Liver (tissue), 9 donors: Measurements from ENCODE around the gene CACTIN. TPM values are rescaled to one million over a fixed set of nuclear protein-coding genes. Genes with fewer than 3 reads are reported as not detected.
A peak's percentile ranks its signal among the peaks of the same experiment; 100 is the strongest.

Source experiments
- DNase-seq: peaks from one replicate; pipeline ENCODE4 v3.0.0-alpha.2; 2017; ENCODE audit warnings: low spot score
- H3K27ac ChIP-seq, 2 donors: one replicate each; pipeline ENCODE4 v1.7.0; 2013; ENCODE audit warnings: inconsistent platforms in 2 of 2, low read length in 2 of 2, control low read depth in 1 of 2, low read depth in 1 of 2, mild to moderate bottlenecking in 1 of 2
- H3K27me3 ChIP-seq, 4 donors: one replicate each; pipeline versions ENCODE4 v1.6.1 to v1.7.0; 2013; ENCODE audit warnings: low read length in 3 of 4, inconsistent platforms in 1 of 4, mild to moderate bottlenecking in 1 of 4, moderate library complexity in 1 of 4; ENCODE audit not compliant: control insufficient read depth in 4 of 4, insufficient read depth in 4 of 4
- H3K36me3 ChIP-seq, 4 donors: one replicate each; pipeline versions ENCODE4 v1.6.1 to v1.7.0; 2013; ENCODE audit warnings: low read length in 3 of 4, mild to moderate bottlenecking in 3 of 4, low read depth in 1 of 4, moderate library complexity in 1 of 4; ENCODE audit not compliant: control insufficient read depth in 4 of 4, insufficient read depth in 3 of 4
- H3K4me1 ChIP-seq, 4 donors: one replicate each; pipeline versions ENCODE4 v1.6.1 to v1.7.0; 2013; ENCODE audit warnings: low read length in 3 of 4, mild to moderate bottlenecking in 3 of 4, moderate library complexity in 1 of 4; ENCODE audit not compliant: control insufficient read depth in 4 of 4, insufficient read depth in 4 of 4
- H3K4me3 ChIP-seq, 3 donors: one replicate each; pipeline versions ENCODE4 v1.6.1 to v1.7.0; 2013; ENCODE audit warnings: low read length in 3 of 3, control low read depth in 1 of 3, low read depth in 1 of 3, mild to moderate bottlenecking in 1 of 3
- H3K9ac ChIP-seq, 2 donors: one replicate each; pipeline ENCODE4 v1.7.0; 2013; ENCODE audit warnings: low read length in 2 of 2, mild to moderate bottlenecking in 2 of 2, moderate library complexity in 2 of 2, control low read depth in 1 of 2, low read depth in 1 of 2
- H3K9me3 ChIP-seq, 4 donors: one replicate each; pipeline versions ENCODE4 v1.6.1 to v1.7.0; 2013; ENCODE audit warnings: low read length in 3 of 4; ENCODE audit not compliant: control insufficient read depth in 4 of 4
- ATF3 ChIP-seq: IDR thresholded peaks from 2 replicates; pipeline ENCODE4 v1.6.1; 2016; ENCODE audit warnings: antibody characterized with exemption
- CTCF ChIP-seq: fragments of 150-350 bp; IDR thresholded peaks from 2 replicates; pipeline ENCODE4 v1.5.1; 2017; ENCODE audit warnings: improper control_type of control experiment, low read depth, low read length; ENCODE audit not compliant: missing input control
- EGR1 ChIP-seq, 2 donors: IDR thresholded peaks; 2 replicates each; pipeline ENCODE4 v1.6.1; 2016 to 2018; ENCODE audit warnings: antibody characterized with exemption in 2 of 2, low read depth in 2 of 2
- FOXA1 ChIP-seq: IDR thresholded peaks from 2 replicates; pipeline ENCODE4 v1.6.1; 2016; ENCODE audit warnings: antibody characterized with exemption
- FOXA2 ChIP-seq: IDR thresholded peaks from 2 replicates; pipeline ENCODE4 v1.6.1; 2016; ENCODE audit warnings: antibody characterized with exemption
- GABPA ChIP-seq, 2 donors: IDR thresholded peaks in 1 of 2; conservative IDR thresholded peaks in 1 of 2; 2 replicates each; pipeline ENCODE4 v1.6.1; 2016; ENCODE audit warnings: antibody characterized with exemption in 2 of 2, mild to moderate bottlenecking in 1 of 2, moderate library complexity in 1 of 2
- HNF4A ChIP-seq, 2 donors: conservative IDR thresholded peaks; 2 replicates each; pipeline ENCODE4 v1.6.1; 2016; ENCODE audit warnings: antibody characterized with exemption in 2 of 2, mild to moderate bottlenecking in 2 of 2
- HNF4G ChIP-seq: IDR thresholded peaks from 2 replicates; pipeline ENCODE4 v1.6.1; 2016; ENCODE audit warnings: antibody characterized with exemption
- JUND ChIP-seq, 2 donors: IDR thresholded peaks; 2 replicates each; pipeline ENCODE4 v1.6.1; 2016; ENCODE audit warnings: antibody characterized with exemption in 2 of 2
- MAX ChIP-seq: IDR thresholded peaks from 2 replicates; pipeline ENCODE4 v1.6.1; 2016; ENCODE audit warnings: antibody characterized with exemption
- NR2F2 ChIP-seq: IDR thresholded peaks from 2 replicates; pipeline ENCODE4 v1.6.1; 2016; ENCODE audit warnings: antibody characterized with exemption
- RAD21 ChIP-seq, 2 donors: IDR thresholded peaks; 2 replicates each; pipeline ENCODE4 v1.6.1; 2016; ENCODE audit warnings: antibody characterized with exemption in 2 of 2, mild to moderate bottlenecking in 2 of 2
- REST ChIP-seq: IDR thresholded peaks from 2 replicates; pipeline ENCODE4 v1.6.1; 2016; ENCODE audit warnings: antibody characterized with exemption, mild to moderate bottlenecking
- RXRA ChIP-seq, 2 donors: IDR thresholded peaks; 2 replicates each; pipeline ENCODE4 v1.6.1; 2017 to 2018; ENCODE audit warnings: antibody characterized with exemption in 2 of 2, mild to moderate bottlenecking in 1 of 2
- SP1 ChIP-seq: IDR thresholded peaks from 2 replicates; pipeline ENCODE4 v1.6.1; 2018; ENCODE audit warnings: antibody characterized with exemption, mild to moderate bottlenecking
- TAF1 ChIP-seq: conservative IDR thresholded peaks from 2 replicates; pipeline ENCODE4 v1.6.1; 2016; ENCODE audit warnings: antibody characterized with exemption, mild to moderate bottlenecking
- YY1 ChIP-seq: IDR thresholded peaks from 2 replicates; pipeline ENCODE4 v1.6.1; 2016; ENCODE audit warnings: antibody characterized with exemption, mild to moderate bottlenecking
- ZBTB33 ChIP-seq: IDR thresholded peaks from 2 replicates; pipeline ENCODE4 v1.6.1; 2016; ENCODE audit warnings: antibody characterized with exemption
- WGBS: extraction: QIAGEN DNeasy Blood & Tissue Kit; methylation state at CpG from one replicate; pipeline ENCODE4 v1.1.7; 2013; 5-methylcytosine and 5-hydroxymethylcytosine counted together
- polyA plus RNA-seq, 2 donors: library from polyadenylated mRNA; stranded (reverse) in 1 of 2; unstranded in 1 of 2; fragments of 200-250 nt in 1 of 2; fragments of >200 nt in 1 of 2; fragmentation: Nextera tagmentation in 1 of 2; extraction: Ambion mirVana in 1 of 2; gene quantifications; one replicate each; pipeline versions ENCODE4 v1.2.1 to v1.2.3, GENCODE V29; 2013 to 2015
- total RNA-seq, 2 donors: library from RNA; depleted of rRNA; stranded (reverse); fragments of >200 nt; gene quantifications; one replicate each; pipeline ENCODE4 v1.2.3, GENCODE V29; 2014
- donor health status: healthy.
- donor health status: healthy.
- donor health status: healthy.
- donor health status: healthy.
- donor health status: healthy.

The CACTIN gene
- 10 to 100 TPM; 12.7 to 13.2 TPM for total RNA-seq
- polyA plus RNA-seq = 1 to 10 TPM; 1.9 to 7.4 TPM

GRCh38 chr19:3626473-3627350 lies at the start of gene CACTIN:
Gene CACTIN, minus strand, starts transcription at chr19:3626790. Its CDS starts 28 bp downstream, at chr19:3626762.
- Histone ChIP-seq H3K27ac (peak within 1 kb of the TSS; percentile 95 to 98), H3K36me3 (peaks cover 0 to 20% (median 4%) of the 10 kb centered on the region in 4 donors), H3K4me3 (peak within 1 kb of the TSS; percentile 89 to 100 (median 93)), H3K9me3 (no peaks in the 10 kb centered on the region), H3K9ac (peak within 1 kb of the TSS; percentile 73 to 80), H3K4me1 (peaks cover 4 to 32% (median 21%) of the 10 kb centered on the region in 4 donors), H3K27me3 (no peaks in the 10 kb centered on the region)
- DNase-seq = peak; percentile 98
- WGBS = under 1% methylated on average over 80 of the region's 80 CpGs
- TF ChIP-seq NR2F2 (peak; percentile 41), CTCF (no peak), HNF4A (conservative IDR thresholded peaks at IDR 0.05) (peak; percentile 58 to 65), SP1 (peak; percentile 97), RXRA (IDR thresholded peaks at IDR 0.05) (peak; percentile 60 to 68), GABPA (IDR thresholded peaks at IDR 0.05 in 1 of 2, conservative IDR thresholded peaks at IDR 0.05 in 1 of 2) (peak in 1 of 2 donors; percentile 76), FOXA2 (no peak), HNF4G (no peak), JUND (IDR thresholded peaks at IDR 0.05) (peak in 1 of 2 donors; percentile 24), ZBTB33 (no peak), RAD21 (IDR thresholded peaks at IDR 0.05) (peak in 1 of 2 donors; percentile 7), YY1 (peak; percentile 74), EGR1 (IDR thresholded peaks at IDR 0.05; ENCODE audit: low read depth in 2 of 2) (peak in 1 of 2 donors; percentile 72), MAX (peak; percentile 92), ATF3 (no peak), REST (peak; percentile 63), TAF1 (no peak), FOXA1 (peak; percentile 57)
